Measurements from ENCODE around the gene EFCAB5. TPM values are rescaled to one million over a fixed set of nuclear protein-coding genes. Genes with fewer than 3 reads are reported as not detected.

The EFCAB5 gene
- total RNA-seq, 1 donor from 2014 or later, result 1.8 TPM

- H3K27ac ChIP-seq, result no peak overlapping the region
- H3K27me3 ChIP-seq (ENCODE audit: low read depth), result no peaks in the 10 kb centered on the region
- H3K4me1 ChIP-seq, result no peaks in the 10 kb centered on the region
- intact Hi-C loops (cut with DNase I), result no loop called here
- TF ChIP-seq CTCF (IDR thresholded peaks at IDR 0.05), result no peak
- H3K36me3 ChIP-seq, result peaks cover 11% of the 10 kb centered on the region
- no peak overlapping the region for H3K4me3 ChIP-seq
- no peaks in the 10 kb centered on the region for H3K9me3 ChIP-seq
- no peak for DNase-seq
- ATAC-seq, result no peak
Measured at GRCh38 chr17:30148376-30148775, 206.9 kb downstream of the EFCAB5 start.

- no peak for DNase-seq
- H3K27ac ChIP-seq, result no peak overlapping the region
- no peaks in the 10 kb centered on the region for H3K27me3 ChIP-seq (ENCODE audit: low read depth)
- no peak for ATAC-seq
- H3K4me1 ChIP-seq, result no peaks in the 10 kb centered on the region
- no peak overlapping the region for H3K4me3 ChIP-seq
- H3K9me3 ChIP-seq, result no peaks in the 10 kb centered on the region
- TF ChIP-seq CTCF (IDR thresholded peaks at IDR 0.05), result no peak
- peaks cover 11% of the 10 kb centered on the region for H3K36me3 ChIP-seq
- intact Hi-C loops (cut with DNase I), result no loop called here
Measured at GRCh38 chr17:30151471-30151870, 210.0 kb downstream of the EFCAB5 start.

GRCh38 chr17:30153463-30153862 lies 212.0 kb downstream of the EFCAB5 start:
- no peak for ATAC-seq
- intact Hi-C loops (cut with DNase I), result no loop called here

GRCh38 chr17:30155389-30155788 lies 214.0 kb downstream of the EFCAB5 start:
- no peak for DNase-seq
- ATAC-seq, result no peak
- Histone ChIP-seq H3K4me1 (no peaks in the 10 kb centered on the region), H3K27ac (no peak overlapping the region), H3K4me3 (no peak overlapping the region), H3K27me3 (ENCODE audit: low read depth) (no peaks in the 10 kb centered on the region), H3K9me3 (no peaks in the 10 kb centered on the region), H3K36me3 (peaks cover 11% of the 10 kb centered on the region)
- no peak for TF ChIP-seq CTCF (IDR thresholded peaks at IDR 0.05)
- intact Hi-C loops (cut with DNase I), result no loop called here

More at GRCh38 chr17:30153463-30153862, 212.0 kb downstream of the EFCAB5 start:
- Histone ChIP-seq H3K4me1 (no peaks in the 10 kb centered on the region), H3K9me3 (no peaks in the 10 kb centered on the region), H3K36me3 (peaks cover 11% of the 10 kb centered on the region), H3K4me3 (no peak overlapping the region), H3K27me3 (ENCODE audit: low read depth) (no peaks in the 10 kb centered on the region), H3K27ac (no peak overlapping the region)
- no peak for DNase-seq
- TF ChIP-seq CTCF (IDR thresholded peaks at IDR 0.05), result no peak

Small RNA genes within 50 kb of the gene (microRNA-seq; reads per million reads assigned to microRNA genes)
- not detected for gene MIR423 (ENCODE audit: borderline number of aligned reads)

Other genes with a start within 250 kb of the EFCAB5 start
- gene SSH2, start 11.4 kb upstream of the EFCAB5 start, total RNA-seq, result 105 TPM
- gene NSRP1, start 175.2 kb downstream of the EFCAB5 start, total RNA-seq, result 33.1 TPM